ENCODE measurements around the gene CRYBA4.

Gene CRYBA4

GRCh38 chr22:26621663-26622062 is at the start of gene CRYBA4:
CRYBA4 (plus strand) TSS chr22:26621963; CDS start chr22:26622597, 634 bp downstream.
- in situ Hi-C loops (cut with MboI; ENCODE audit: low pct_unique_long_range_greater_than_20kb, low sequenced_read_pairs), result no loop called here
- DNase-seq, result no peak

- peak; percentile 95 for DNase-seq
Measured at GRCh38 chr22:26573026-26573662, 48.6 kb upstream of the CRYBA4 start.

GRCh38 chr22:26574001-26574723 is 47.6 kb upstream of the CRYBA4 start:
- DNase-seq, result no peak
- in situ Hi-C loops (cut with MboI; ENCODE audit: low pct_unique_long_range_greater_than_20kb, low sequenced_read_pairs), result no loop called here

More at GRCh38 chr22:26573026-26573662, 48.6 kb upstream of the CRYBA4 start:
- in situ Hi-C loops (cut with MboI; ENCODE audit: low pct_unique_long_range_greater_than_20kb, low sequenced_read_pairs), result no loop called here

GRCh38 chr22:26576026-26576680 is 45.6 kb upstream of the CRYBA4 start:
- in situ Hi-C loops (cut with MboI; ENCODE audit: low pct_unique_long_range_greater_than_20kb, low sequenced_read_pairs), result no loop called here
- DNase-seq, result no peak

DNA sequence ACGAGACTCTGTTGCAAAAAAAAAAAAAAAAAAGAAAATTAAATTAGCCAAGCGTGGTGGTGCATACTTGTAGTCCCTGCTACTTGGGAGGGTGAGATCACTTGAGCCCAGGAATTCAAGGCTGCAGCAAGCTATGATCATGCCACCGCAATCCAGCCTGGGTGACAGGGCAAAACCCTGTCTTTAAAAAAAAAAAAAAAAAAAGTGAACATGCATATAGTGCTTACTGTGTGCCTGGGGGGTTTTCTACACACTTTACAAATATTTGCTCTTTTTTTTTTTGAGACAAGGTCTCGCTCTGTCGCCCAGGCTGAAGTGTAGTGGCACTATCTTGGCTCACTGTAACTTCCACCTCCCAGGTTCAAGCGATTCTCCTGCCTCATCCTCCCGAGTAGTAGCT is 44.7 kb upstream of the CRYBA4 start:
- no peak for DNase-seq
- in situ Hi-C loops (cut with MboI; ENCODE audit: low pct_unique_long_range_greater_than_20kb, low sequenced_read_pairs), result no loop called here

- in situ Hi-C loops (cut with MboI; ENCODE audit: low pct_unique_long_range_greater_than_20kb, low sequenced_read_pairs), result no loop called here
- DNase-seq, result peak; percentile 87
Measured at GRCh38 chr22:26579331-26579886, 42.4 kb upstream of the CRYBA4 start.

- in situ Hi-C loops (cut with MboI; ENCODE audit: low pct_unique_long_range_greater_than_20kb, low sequenced_read_pairs), result no loop called here
- DNase-seq, result no peak
Measured at GRCh38 chr22:26580240-26580962, 41.4 kb upstream of the CRYBA4 start.

- no peak for DNase-seq
- in situ Hi-C loops (cut with MboI; ENCODE audit: low pct_unique_long_range_greater_than_20kb, low sequenced_read_pairs), result no loop called here
Measured at GRCh38 chr22:26581026-26581425, 40.7 kb upstream of the CRYBA4 start.

- no peak for DNase-seq
- in situ Hi-C loops (cut with MboI; ENCODE audit: low pct_unique_long_range_greater_than_20kb, low sequenced_read_pairs), result no loop called here
Measured at GRCh38 chr22:26581633-26582168, 40.1 kb upstream of the CRYBA4 start.

DNA sequence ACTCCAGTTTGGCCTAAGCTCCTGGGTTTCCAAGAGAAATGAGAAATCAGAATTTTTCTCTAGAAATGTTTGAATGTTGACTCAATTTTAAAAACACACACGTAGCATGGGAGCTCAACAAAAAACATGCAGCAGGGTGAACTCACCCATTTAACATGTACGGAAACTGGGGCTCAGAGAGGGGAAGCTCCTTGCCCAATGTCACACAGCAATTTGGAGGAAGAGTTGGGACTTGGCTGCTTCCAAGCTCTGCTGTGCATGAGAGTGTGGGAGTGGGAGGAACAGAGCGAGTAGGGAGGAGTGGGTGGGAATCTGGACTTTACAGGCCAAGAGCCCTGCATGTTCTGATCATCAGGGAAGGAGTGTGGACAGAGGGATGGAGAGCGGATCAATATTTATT is 37.8 kb upstream of the CRYBA4 start:
- in situ Hi-C loops (cut with MboI; ENCODE audit: low pct_unique_long_range_greater_than_20kb, low sequenced_read_pairs), result no loop called here
- no peak for DNase-seq

DNA sequence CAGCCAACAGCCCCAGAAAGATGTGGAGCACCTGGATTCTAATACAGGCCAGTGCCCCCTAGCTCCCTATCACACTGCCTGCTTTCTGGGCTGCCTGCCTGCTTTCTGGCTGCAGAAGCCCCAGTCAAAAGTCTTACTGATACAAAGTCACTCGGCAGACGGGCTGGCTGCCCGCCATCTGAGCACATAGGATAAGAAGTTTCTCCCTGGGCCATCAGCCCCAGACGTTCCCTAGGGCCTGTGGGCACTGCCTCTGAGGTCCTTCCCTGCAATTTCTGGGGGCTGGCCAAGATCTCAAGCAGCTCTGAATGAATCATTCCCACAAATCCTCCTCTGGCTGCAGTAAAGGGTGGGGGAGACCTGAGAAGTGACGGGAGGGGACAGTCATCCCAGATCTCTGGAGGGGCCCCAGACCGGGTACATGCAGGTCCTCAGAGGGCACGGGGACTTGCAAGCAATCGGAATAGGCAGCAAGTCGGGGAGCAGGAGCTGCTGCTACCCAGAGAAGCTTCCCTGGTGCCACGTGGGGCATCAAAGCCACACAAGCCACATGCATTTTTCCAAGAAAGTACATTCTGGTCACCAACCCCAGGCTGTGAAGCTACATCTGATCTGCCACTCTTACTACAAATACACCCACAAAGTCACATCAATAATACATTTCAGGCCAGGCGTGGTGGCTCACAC is 36.5 kb upstream of the CRYBA4 start:
- in situ Hi-C loops (cut with MboI; ENCODE audit: low pct_unique_long_range_greater_than_20kb, low sequenced_read_pairs), result no loop called here
- DNase-seq, result no peak

- DNase-seq, result peak; percentile 39
- in situ Hi-C loops (cut with MboI; ENCODE audit: low pct_unique_long_range_greater_than_20kb, low sequenced_read_pairs), result no loop called here
Measured at GRCh38 chr22:26586556-26587325, 35.0 kb upstream of the CRYBA4 start.

GRCh38 chr22:26587991-26588613 is 33.7 kb upstream of the CRYBA4 start:
- in situ Hi-C loops (cut with MboI; ENCODE audit: low pct_unique_long_range_greater_than_20kb, low sequenced_read_pairs), result no loop called here
- DNase-seq, result peak; percentile 81

- in situ Hi-C loops (cut with MboI; ENCODE audit: low pct_unique_long_range_greater_than_20kb, low sequenced_read_pairs), result no loop called here
- DNase-seq, result no peak
Measured at GRCh38 chr22:26588729-26589366, 32.9 kb upstream of the CRYBA4 start.

GRCh38 chr22:26589367-26589844 is 32.4 kb upstream of the CRYBA4 start:
- in situ Hi-C loops (cut with MboI; ENCODE audit: low pct_unique_long_range_greater_than_20kb, low sequenced_read_pairs), result no loop called here
- peak; percentile 23 for DNase-seq

- DNase-seq, result peak; percentile 75
- in situ Hi-C loops (cut with MboI; ENCODE audit: low pct_unique_long_range_greater_than_20kb, low sequenced_read_pairs), result no loop called here
Measured at GRCh38 chr22:26589845-26590736, 31.7 kb upstream of the CRYBA4 start, which contains the start of gene TPST2. TPST2 (minus strand) TSS chr22:26590132; CDS start chr22:26541630, 48,502 bp downstream.

All from KBM-7 (cell line).